ENCODE results near the gene C18orf32. TPM values are rescaled to one million over a fixed set of nuclear protein-coding genes. Genes with fewer than 3 reads are reported as not detected.

The C18orf32 gene
- total RNA-seq, 1 donor from 2014 or later = 31.6 TPM

DNA sequence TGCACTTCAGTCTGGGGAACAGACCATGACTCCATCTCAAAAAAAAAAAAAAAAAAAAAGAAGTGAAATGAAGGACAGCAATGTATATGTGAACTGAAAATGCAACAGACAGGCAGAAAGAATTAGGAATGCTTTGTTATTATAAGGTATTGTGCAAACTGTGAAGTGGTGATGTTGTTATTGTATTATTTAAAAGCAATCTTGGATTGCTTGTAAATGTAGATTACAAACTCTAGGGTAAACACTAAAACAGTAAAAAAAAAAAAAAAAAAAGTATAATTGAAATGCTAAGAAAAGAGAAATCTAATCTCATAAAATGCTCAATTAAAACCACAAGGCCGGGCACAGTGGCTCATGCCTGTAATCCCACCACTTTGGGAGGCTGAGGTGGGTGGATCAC lies 51.9 kb downstream of the C18orf32 start:
- Mint-ChIP-seq H3K27me3 (ENCODE audit: low read depth) (no peaks in the 10 kb centered on the region), H3K27ac (no peak overlapping the region), H3K36me3 (no peaks in the 10 kb centered on the region), H3K4me3 (no peak overlapping the region), H3K9me3 (no peaks in the 10 kb centered on the region), H3K4me1 (peaks cover 8% of the 10 kb centered on the region)
- no peak for DNase-seq (ENCODE audit: low spot score in 2 of 2, unreplicated experiment in 2 of 2)
- TF ChIP-seq, protein P1, sequence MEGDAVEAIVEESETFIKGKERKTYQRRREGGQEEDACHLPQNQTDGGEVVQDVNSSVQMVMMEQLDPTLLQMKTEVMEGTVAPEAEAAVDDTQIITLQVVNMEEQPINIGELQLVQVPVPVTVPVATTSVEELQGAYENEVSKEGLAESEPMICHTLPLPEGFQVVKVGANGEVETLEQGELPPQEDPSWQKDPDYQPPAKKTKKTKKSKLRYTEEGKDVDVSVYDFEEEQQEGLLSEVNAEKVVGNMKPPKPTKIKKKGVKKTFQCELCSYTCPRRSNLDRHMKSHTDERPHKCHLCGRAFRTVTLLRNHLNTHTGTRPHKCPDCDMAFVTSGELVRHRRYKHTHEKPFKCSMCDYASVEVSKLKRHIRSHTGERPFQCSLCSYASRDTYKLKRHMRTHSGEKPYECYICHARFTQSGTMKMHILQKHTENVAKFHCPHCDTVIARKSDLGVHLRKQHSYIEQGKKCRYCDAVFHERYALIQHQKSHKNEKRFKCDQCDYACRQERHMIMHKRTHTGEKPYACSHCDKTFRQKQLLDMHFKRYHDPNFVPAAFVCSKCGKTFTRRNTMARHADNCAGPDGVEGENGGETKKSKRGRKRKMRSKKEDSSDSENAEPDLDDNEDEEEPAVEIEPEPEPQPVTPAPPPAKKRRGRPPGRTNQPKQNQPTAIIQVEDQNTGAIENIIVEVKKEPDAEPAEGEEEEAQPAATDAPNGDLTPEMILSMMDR (IDR thresholded peaks at IDR 0.05; ENCODE audit: unreplicated experiment) = no peak

DNA sequence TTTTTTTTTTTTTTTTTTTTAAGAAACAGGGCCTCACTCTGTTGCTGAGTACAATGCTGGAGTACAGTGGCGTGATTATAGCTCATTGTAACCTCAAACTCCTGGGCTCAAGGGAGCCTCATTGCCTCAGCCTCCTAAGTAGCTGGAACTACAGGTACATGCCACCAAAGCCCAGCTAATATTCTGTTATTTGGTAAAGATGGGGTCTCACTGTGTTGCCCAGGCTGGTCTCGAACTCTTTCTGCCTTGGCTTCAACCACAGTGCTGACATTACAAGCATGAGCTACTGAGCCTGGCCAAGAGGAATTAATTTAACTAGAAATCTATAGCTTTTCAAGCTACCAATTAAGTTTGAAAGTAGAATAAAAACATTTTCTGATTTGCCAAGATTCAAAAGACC lies 54.4 kb downstream of the C18orf32 start:
- Mint-ChIP-seq H3K4me3 (no peak overlapping the region), H3K9me3 (no peaks in the 10 kb centered on the region), H3K36me3 (peaks cover 12% of the 10 kb centered on the region), H3K4me1 (peaks cover 8% of the 10 kb centered on the region), H3K27me3 (ENCODE audit: low read depth) (no peaks in the 10 kb centered on the region), H3K27ac (no peak overlapping the region)
- TF ChIP-seq, protein P1 (IDR thresholded peaks at IDR 0.05; ENCODE audit: unreplicated experiment) = no peak
- DNase-seq (ENCODE audit: low spot score in 2 of 2, unreplicated experiment in 2 of 2) = no peak

DNA sequence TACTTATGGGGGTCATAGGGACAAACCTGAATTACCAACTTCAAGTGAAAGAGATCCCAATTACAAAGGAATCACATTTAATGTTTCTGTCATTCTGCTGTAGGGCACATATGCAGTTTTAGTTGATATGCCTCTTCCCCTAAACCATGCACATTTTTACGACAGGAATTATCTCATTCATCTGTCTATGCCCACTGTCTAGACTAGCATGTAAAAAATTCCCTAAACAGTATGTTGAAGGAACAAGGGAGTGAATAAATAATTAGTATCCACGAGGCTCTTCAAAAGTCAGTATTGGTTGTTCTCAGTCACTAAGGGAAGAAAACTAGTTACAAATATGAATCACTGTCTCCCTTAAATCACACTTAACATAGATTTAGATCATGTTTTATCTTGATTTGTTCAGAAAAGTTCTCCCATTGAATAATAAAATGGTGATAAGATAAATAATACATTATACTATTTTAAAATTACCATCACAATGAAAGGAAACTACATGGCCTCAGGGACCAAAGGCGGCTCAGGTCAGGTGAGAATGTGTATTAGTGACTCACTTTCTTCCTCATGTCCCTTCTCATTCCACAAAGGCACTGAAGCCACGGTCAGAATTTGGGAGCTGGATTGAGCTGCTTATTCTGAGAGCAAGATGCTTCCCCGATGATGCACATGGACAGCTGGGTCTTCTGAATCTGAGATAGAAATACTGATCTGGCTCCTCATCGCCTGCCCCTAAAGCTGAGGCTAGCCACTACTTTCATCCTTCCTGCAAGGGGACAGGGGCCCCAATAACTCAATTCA lies 55.7 kb downstream of the C18orf32 start:
- Mint-ChIP-seq H3K27me3 (ENCODE audit: low read depth) (no peaks in the 10 kb centered on the region), H3K9me3 (no peaks in the 10 kb centered on the region), H3K27ac (no peak overlapping the region), H3K36me3 (peaks cover 19% of the 10 kb centered on the region), H3K4me1 (peaks cover 8% of the 10 kb centered on the region), H3K4me3 (no peak overlapping the region)
- TF ChIP-seq, protein P1 (IDR thresholded peaks at IDR 0.05; ENCODE audit: unreplicated experiment) = no peak
- no peak for DNase-seq (ENCODE audit: low spot score in 2 of 2, unreplicated experiment in 2 of 2)

Other genes starting within 250 kb of the C18orf32 start
- 65.3 to 76.1 TPM (median 71.2 TPM) in 3 replicates for gene DYM, start 26.6 kb downstream of the C18orf32 start, total RNA-seq
- gene RPL17, start 5.2 kb upstream of the C18orf32 start, total RNA-seq = 2,110 to 2,217 TPM (median 2,192 TPM) in 3 replicates
- 22.3 to 26.0 TPM (median 25.7 TPM) in 3 replicates for gene LIPG, start 74.8 kb upstream of the C18orf32 start, total RNA-seq